ENCODE data around the gene DNM1. TPM values are rescaled to one million over a fixed set of nuclear protein-coding genes. Genes with fewer than 3 reads are reported as not detected.
A peak's percentile ranks its signal among the peaks of the same experiment; 100 is the strongest.

Gene DNM1
- total RNA-seq, 2 donors from 2014 or later = 1.3 to 2.2 TPM

DNA sequence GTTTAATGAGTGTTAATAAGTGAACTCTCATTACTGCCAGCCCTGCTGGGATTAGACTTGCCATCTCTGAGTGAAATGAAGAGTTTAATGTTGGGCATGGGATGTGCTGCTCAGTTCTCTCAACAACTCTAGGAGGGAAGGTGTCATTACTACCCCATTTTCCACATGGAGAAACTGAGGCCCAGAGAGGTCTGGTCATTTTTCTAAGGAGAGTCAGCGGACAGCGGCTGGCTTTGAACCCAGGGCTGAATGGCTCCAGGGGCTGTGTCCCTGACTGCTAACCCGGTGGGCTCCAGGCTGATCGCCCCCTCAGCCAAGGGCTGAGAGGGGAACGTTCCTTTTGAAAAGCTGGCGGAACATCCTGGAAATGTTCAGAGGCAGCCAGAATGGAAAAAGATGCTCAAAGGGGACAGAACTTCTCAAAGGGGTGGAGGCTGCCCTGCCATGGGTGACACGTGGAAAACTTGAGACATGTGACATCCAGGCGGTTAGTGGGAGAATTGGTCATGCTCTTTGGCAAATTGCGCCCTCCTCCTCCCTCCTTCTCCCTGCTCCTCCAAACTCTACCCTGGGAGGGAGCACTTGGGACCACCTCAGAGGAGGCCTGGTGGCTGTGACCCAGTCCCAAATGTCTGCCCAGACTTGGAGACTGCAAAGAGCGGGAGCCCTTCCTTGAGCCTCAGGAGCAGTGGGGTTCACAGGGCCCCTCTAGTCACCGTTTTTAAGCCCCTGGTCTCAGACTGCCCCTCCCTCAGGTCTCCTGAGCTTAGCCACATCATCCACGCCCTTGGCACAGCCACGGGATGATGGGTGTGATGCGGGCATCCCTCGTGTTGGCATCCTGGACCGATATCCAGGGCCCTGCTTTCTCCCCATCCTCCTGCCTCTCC is 28.7 kb downstream of the DNM1 start:
- ATAC-seq = no peak

DNA sequence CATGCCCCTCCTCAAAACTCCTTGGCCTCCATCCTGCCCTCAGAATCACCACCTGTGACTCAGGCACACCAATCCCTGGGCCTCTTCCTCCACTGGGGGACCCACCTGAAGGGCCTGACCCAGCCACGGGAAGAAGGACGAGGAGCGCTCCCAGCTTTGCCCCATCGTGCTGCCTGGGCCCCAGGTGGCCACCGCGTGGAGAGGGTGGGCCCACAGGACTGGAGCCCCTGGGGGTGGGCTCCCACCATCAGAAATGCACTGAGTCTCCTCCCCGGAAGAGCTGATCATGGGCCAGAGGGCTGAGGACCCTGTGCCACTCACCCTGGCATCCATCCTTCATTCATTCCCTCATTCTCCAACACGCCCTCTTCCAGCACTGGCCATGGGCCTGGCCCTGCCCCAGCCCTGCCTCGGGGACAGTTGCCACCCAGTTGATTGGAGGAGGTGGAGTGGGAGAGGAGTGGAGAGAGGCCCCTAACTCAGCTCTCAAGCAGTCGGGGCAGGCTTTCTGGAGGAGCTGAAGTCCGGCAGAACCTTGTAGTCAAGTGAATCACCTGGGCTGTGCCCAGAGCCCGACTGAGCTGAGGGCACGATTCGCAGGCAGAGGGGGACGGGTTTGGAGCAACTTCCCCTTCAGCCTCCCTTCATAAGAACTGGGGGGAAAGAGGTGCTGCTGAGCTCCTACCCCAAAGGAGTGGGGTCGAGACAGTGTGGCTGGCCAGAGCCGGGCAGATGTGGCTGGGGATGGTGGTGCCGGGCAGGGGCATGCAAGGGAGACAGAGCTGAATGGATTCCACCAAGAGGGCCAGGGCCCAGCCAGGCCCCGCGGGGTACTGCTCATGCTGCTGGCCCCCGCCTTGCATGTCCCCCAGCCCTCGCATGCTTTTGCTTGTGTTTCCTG is 29.6 kb downstream of the DNM1 start:
- ATAC-seq = no peak
- DNase-seq = no peak
- Mint-ChIP-seq H3K4me1 (peaks cover 6% of the 10 kb centered on the region), H3K4me3 (no peak overlapping the region), H3K36me3 (ENCODE audit: low read depth) (peaks cover 7% of the 10 kb centered on the region), H3K27me3 (peaks cover 13% of the 10 kb centered on the region), H3K27ac (no peak overlapping the region)
- H3K9me3 ChIP-seq (ENCODE audit: control insufficient read depth, low read length, poor library complexity, severe bottlenecking) = no peaks in the 10 kb centered on the region

More for the DNA sequence above, 28.7 kb downstream of the DNM1 start:
- Mint-ChIP-seq H3K4me1 (peaks cover 6% of the 10 kb centered on the region), H3K4me3 (no peak overlapping the region), H3K36me3 (ENCODE audit: low read depth) (peaks cover 7% of the 10 kb centered on the region), H3K27me3 (peaks cover 13% of the 10 kb centered on the region), H3K27ac (no peak overlapping the region)
- DNase-seq = no peak
- H3K9me3 ChIP-seq (ENCODE audit: control insufficient read depth, low read length, poor library complexity, severe bottlenecking) = no peaks in the 10 kb centered on the region

DNA sequence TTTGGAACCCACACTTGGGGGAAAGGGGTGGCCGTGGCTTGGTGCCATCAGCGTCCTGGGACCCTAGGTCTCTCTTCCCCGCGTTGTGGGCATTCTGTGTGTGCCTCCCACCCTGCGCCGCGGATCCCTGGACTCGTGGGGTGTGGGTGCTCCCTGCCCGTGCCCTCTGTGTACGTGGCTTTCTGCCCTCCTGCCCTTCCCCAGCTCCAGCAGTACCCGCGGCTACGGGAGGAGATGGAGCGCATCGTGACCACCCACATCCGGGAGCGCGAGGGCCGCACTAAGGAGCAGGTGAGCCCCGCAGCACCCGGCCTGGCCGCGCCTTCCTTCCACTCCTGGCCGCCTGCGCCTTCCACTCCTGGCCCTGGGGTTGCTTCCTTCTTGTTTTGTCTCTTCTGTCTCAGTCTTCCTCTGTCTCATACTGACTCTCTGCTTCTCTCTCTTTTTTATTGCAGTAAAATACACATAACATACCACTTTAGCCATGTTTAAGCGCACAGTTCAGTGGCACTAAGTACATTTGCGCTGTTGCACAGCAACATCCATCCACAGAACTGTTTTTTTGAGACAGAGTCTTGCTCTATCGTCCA is 30.7 kb downstream of the DNM1 start:
- Mint-ChIP-seq H3K36me3 (ENCODE audit: low read depth) (peaks cover 7% of the 10 kb centered on the region), H3K4me3 (no peak overlapping the region), H3K4me1 (peaks cover 6% of the 10 kb centered on the region), H3K27me3 (peaks cover 13% of the 10 kb centered on the region), H3K27ac (no peak overlapping the region)
- H3K9me3 ChIP-seq (ENCODE audit: control insufficient read depth, low read length, poor library complexity, severe bottlenecking) = no peaks in the 10 kb centered on the region
- ATAC-seq (no peak), DNase-seq (no peak)

DNA sequence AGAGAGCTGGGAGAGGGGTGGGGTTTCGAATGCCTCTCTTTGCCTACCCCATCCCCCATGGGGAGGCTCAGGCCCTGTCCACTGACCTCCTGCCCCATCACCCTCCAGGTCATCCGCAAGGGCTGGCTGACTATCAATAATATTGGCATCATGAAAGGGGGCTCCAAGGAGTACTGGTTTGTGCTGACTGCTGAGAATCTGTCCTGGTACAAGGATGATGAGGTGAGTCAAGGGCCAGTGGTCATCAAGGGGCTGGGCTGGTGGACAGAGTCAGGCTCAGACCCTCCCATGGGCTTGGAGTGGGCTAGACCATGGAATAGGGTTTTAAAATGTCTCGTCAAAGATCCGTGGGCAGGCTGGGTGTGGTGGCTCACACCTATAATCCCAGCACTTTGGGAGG is 38.9 kb downstream of the DNM1 start:
- DNase-seq = no peak
- Mint-ChIP-seq H3K27ac (no peak overlapping the region), H3K36me3 (ENCODE audit: low read depth) (peaks cover 6% of the 10 kb centered on the region)

DNA sequence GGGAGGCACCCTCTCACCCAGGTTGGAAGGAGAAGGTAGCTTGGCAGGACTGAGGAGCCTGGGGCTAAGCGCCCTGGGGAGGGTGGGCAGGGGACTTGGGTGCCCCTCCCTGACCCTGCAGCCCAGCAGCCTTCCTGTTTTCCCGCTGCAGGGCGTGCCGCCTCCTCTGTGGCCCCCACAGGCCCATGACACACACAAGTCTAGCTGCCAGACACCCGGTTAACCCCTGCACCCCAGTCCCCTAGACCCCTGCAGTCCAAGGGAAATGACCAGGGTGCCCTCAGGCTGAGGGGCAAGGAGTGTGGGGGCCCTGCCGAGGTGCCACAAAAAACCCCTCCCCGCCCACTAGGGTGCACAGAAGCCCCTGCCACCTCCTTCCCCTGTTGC is 39.6 kb downstream of the DNM1 start:
- DNase-seq (no peak), ATAC-seq (no peak)
- Mint-ChIP-seq H3K27me3 (peaks cover 34% of the 10 kb centered on the region), H3K4me1 (peaks cover 10% of the 10 kb centered on the region), H3K36me3 (ENCODE audit: low read depth) (peaks cover 6% of the 10 kb centered on the region), H3K27ac (no peak overlapping the region), H3K4me3 (no peak overlapping the region)
- no peaks in the 10 kb centered on the region for H3K9me3 ChIP-seq (ENCODE audit: control insufficient read depth, low read length, poor library complexity, severe bottlenecking)

More for the DNA sequence above, 38.9 kb downstream of the DNM1 start:
- no peaks in the 10 kb centered on the region for H3K9me3 ChIP-seq (ENCODE audit: control insufficient read depth, low read length, poor library complexity, severe bottlenecking)
- no peak overlapping the region for H3K4me3 Mint-ChIP-seq
- ATAC-seq = no peak
- peaks cover 34% of the 10 kb centered on the region for H3K27me3 Mint-ChIP-seq
- peaks cover 10% of the 10 kb centered on the region for H3K4me1 Mint-ChIP-seq

DNA sequence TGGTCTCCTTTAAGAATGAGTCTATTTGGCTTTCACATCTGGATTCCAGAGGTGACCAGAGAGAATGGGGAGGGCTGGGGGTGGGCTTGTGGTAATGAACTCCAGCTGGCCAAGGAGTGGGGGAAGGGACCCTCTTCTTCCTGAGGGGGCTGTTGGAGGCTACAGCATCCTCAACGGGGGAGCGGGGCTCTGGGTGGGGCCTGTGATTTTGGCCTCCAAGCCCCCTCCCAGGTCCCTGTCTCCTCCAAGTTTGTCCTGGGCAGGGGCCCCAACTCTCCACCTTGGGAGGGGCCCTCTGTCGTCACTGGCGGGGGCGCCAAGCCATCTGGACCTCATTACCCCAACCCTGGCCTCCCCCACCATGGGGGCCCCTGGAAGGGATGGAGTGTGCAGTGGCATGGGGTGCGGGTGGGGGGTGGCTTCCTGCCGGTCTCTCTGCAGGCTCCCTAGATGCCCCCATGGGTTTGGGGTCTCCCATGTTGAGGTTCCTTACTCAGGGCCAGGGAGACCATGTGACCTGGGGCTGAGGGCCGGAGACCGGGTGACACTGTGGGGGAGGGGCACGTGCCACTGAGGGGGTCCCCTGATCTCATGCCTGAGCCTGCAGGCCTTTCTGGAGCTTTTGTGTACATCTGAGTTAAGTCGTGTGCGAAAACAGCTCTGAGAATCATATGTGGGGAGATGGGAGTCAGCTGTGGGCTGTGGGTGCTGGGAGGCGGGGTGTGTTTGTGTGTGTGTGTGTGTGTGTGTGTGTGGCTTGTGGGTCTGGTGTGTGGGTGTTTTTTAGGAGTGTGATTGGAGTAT is 40.2 kb downstream of the DNM1 start:
- H3K27me3 Mint-ChIP-seq = peaks cover 34% of the 10 kb centered on the region
- DNase-seq (no peak), ATAC-seq (no peak)
- H3K4me3 Mint-ChIP-seq = no peak overlapping the region
- no peaks in the 10 kb centered on the region for H3K9me3 ChIP-seq (ENCODE audit: control insufficient read depth, low read length, poor library complexity, severe bottlenecking)
- peaks cover 10% of the 10 kb centered on the region for H3K4me1 Mint-ChIP-seq
- peaks cover 6% of the 10 kb centered on the region for H3K36me3 Mint-ChIP-seq (ENCODE audit: low read depth)
- H3K27ac Mint-ChIP-seq = peak overlapping the region; percentile 69

DNA sequence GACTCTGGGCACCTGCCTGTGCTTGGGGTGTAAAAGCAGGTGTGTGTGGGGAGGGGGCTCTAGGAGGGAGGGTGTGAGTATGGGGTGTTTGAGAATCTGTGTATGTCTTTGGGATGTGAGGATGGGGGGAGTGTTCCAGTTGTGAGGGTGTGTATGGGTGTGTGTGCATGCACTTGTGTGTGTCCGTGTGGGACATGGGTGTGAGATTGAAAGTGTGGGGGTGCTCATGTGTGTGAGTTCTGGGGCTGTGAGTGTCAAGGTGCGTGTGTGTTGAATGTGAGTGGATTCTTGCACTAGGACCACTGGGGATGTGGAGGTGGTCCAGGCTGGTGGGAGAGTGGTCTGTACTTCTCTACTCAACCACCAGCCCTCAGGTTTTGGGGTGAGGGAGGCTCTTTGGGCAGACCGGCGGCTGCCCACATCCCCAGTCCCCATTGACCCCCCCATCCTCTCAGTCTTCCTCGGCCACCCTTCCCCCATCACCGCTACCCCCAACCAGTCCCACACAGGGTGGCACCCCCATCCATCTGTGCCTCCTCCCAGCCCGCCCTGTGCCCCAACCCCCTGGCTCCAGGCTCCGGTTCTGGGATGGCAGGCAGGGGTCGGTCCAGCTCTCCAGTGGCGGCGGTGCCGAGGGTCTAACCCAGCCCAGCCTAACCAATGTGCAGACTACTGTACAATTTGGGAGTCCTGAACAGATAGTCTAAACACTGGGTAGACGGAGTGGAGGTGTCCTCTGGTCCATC is 41.1 kb downstream of the DNM1 start:
- ATAC-seq = no peak
- H3K36me3 Mint-ChIP-seq (ENCODE audit: low read depth) = peaks cover 6% of the 10 kb centered on the region
- peak overlapping the region; percentile 69 for H3K27ac Mint-ChIP-seq
- no peaks in the 10 kb centered on the region for H3K9me3 ChIP-seq (ENCODE audit: control insufficient read depth, low read length, poor library complexity, severe bottlenecking)
- H3K27me3 Mint-ChIP-seq = peaks cover 34% of the 10 kb centered on the region
- DNase-seq = no peak
- peaks cover 10% of the 10 kb centered on the region for H3K4me1 Mint-ChIP-seq
- H3K4me3 Mint-ChIP-seq = no peak overlapping the region

DNA sequence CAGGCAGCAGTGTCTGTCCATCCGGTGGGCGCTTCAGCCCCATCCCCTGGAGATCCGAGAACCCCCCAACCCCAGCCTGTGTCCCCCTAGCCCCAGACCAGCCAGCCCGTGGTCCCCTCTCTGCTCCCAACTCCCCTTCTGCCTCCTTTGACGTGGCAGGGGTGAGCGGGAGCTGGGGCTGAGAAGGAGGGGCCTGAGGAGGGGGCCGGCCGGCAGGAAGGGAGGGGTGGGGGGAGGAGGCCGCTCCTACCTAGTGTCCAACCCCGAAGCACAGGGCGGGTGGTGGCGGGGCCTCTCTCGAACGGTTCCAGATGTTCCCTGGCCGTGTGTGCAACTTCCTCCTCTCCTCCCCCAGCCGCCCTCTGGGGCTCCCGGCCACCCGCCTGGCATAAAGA is 41.7 kb downstream of the DNM1 start:
- no peaks in the 10 kb centered on the region for H3K9me3 ChIP-seq (ENCODE audit: control insufficient read depth, low read length, poor library complexity, severe bottlenecking)
- Mint-ChIP-seq H3K4me3 (no peak overlapping the region), H3K27ac (no peak overlapping the region), H3K4me1 (peaks cover 13% of the 10 kb centered on the region), H3K27me3 (peaks cover 34% of the 10 kb centered on the region), H3K36me3 (ENCODE audit: low read depth) (peaks cover 6% of the 10 kb centered on the region)
- ATAC-seq (no peak), DNase-seq (no peak)

DNA sequence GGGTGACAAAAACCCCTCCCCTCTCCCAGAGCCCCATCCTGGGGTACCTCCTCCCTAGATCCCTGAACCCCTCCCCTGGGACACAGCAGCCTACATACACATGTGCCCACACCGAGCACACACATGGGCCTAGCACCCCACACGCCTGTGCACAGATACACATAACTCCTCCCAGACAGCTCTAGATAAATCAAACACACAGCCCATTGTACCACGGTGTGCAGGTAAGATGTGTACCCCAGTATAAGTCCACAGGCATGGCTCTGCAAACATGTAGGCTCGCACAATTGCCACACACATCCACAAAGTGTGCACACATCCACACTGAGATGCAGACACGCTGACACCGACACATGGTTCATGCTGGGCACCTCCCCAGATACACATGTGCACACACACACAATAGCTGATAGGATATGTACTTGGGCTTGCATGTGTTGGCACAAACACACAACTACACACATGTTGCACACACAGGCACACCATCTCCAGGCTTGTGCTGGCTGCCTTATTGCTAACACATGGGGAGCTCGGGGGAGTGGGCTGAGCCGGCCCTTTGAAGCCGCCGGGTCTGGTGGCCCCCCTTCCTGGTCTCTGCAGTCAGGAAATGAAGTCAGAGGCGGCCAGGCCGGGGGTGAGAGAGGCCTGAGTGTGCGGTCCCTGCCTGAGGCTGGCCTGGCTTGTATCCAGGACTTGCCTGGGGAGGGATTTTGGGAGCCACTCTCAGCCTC is 42.4 kb downstream of the DNM1 start:
- Mint-ChIP-seq H3K4me3 (no peak overlapping the region), H3K36me3 (ENCODE audit: low read depth) (peaks cover 6% of the 10 kb centered on the region), H3K27ac (no peak overlapping the region), H3K4me1 (peaks cover 16% of the 10 kb centered on the region), H3K27me3 (peaks cover 30% of the 10 kb centered on the region)
- ATAC-seq (no peak), DNase-seq (no peak)
- H3K9me3 ChIP-seq (ENCODE audit: control insufficient read depth, low read length, poor library complexity, severe bottlenecking) = no peaks in the 10 kb centered on the region

DNA sequence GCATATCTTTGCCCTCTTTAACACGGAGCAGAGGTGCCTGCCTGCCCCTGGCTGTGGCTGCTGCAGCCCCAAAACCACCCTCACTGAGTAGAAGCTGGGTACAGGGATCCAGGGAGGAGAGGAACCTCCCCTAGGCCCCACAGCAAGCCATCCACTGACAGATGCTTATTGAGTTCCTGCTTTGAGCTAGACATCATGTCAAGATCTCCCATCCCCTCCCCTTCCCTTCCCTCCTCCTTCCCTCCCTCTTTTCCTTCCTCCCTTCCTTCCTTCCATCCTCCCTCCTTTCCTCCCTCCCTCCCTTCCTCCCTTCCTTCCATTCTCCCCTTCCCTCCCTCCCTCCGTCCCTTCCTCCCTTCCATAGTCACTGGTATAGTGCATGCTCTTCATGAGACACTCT is 43.3 kb downstream of the DNM1 start:
- no peak for ATAC-seq
- Mint-ChIP-seq H3K27me3 (peaks cover 28% of the 10 kb centered on the region), H3K36me3 (ENCODE audit: low read depth) (peaks cover 6% of the 10 kb centered on the region), H3K4me1 (peaks cover 19% of the 10 kb centered on the region), H3K27ac (no peak overlapping the region), H3K4me3 (no peak overlapping the region)
- no peaks in the 10 kb centered on the region for H3K9me3 ChIP-seq (ENCODE audit: control insufficient read depth, low read length, poor library complexity, severe bottlenecking)
- no peak for DNase-seq

DNA sequence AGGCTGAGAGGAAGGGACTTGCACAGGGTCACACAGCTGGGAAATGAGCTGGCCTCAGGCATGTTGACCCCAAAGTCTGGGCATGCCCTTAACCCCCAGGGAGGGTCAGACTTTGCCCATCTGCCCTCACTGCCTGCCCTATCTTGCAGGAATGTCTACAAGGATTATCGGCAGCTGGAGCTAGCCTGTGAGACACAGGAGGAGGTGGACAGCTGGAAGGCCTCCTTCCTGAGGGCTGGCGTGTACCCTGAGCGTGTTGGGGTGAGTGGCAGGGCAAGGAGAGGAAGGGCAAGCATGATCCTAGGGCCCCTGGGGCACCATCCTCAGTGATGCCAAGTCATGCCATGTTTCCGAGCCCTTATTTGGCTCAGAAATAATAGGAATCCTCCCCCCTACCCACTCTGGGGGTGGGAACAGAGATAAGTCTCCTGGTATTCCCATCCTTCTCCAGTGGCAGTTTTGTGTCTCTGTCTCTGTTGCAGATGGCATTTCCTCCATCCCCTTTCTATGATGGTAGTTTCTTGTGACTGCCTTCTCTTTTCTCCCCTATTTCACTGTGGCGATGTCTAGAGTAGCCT is 44.1 kb downstream of the DNM1 start:
- H3K9me3 ChIP-seq (ENCODE audit: control insufficient read depth, low read length, poor library complexity, severe bottlenecking) = no peaks in the 10 kb centered on the region
- Mint-ChIP-seq H3K27ac (no peak overlapping the region), H3K27me3 (peaks cover 29% of the 10 kb centered on the region), H3K36me3 (ENCODE audit: low read depth) (peaks cover 6% of the 10 kb centered on the region), H3K4me3 (no peak overlapping the region), H3K4me1 (peaks cover 25% of the 10 kb centered on the region)
- no peak for DNase-seq
- no peak for ATAC-seq

All from T-helper 17 cell (primary cell).